ENCODE results near the gene RHOT2. TPM values are rescaled to one million over a fixed set of nuclear protein-coding genes. Genes with fewer than 3 reads are reported as not detected.

Gene RHOT2
- total RNA-seq, 1 donor from 2014 or later: 73.8 TPM

DNA sequence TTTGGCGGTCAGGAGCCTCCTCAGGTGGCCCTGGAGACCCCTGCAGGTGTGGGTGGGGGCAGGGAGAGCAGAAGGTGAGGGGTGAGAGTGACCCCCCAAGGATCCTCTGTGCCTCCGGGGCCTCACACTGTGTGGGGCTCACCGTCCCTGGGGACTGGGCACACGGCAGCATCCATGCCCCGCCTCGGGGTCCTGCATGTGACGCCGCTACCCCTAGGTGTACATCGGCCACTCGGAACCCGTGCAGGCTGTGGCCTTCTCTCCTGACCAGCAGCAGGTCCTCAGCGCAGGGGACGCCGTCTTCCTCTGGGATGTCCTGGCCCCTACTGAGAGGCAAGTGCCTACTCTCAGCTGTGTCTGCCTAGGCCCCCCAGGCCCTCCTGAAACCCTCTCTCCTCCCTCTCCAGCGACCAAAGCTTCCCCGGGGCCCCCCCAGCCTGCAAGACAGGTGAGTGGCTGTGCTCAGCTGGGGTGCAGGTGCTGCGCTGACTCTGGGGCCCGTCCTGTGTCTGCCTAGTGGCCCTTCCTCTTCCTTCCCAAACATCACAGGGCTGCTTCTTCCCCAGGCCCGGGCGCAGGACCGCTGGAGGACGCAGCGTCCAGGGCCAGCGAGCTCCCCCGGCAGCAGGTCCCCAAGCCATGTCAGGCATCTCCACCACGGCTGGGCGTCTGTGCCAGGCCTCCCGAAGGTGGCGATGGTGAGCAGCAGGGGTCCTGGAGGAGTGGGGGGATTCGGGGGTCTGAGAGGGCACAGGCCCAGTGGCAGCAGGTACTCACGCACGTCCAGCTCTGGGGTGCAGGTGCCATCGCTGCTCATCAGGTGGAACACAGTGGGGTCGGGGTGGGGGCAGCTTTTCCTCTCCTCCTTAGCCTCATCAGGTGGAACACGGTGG is 9.0 kb upstream of the RHOT2 start:
- no peak for DNase-seq (ENCODE audit: low read depth)
- TF ChIP-seq CTCF (conservative IDR thresholded peaks at IDR 0.05; ENCODE audit: low read depth, low read length): peak; percentile 20
- no peak overlapping the region for H3K4me3 ChIP-seq (ENCODE audit: low read depth, low read length)

GRCh38 chr16:659618-660017 is 8.3 kb upstream of the RHOT2 start:
- no peak for DNase-seq (ENCODE audit: low read depth)
- no peak overlapping the region for H3K4me3 ChIP-seq (ENCODE audit: low read depth, low read length)
- TF ChIP-seq CTCF (conservative IDR thresholded peaks at IDR 0.05; ENCODE audit: low read depth, low read length): no peak

DNA sequence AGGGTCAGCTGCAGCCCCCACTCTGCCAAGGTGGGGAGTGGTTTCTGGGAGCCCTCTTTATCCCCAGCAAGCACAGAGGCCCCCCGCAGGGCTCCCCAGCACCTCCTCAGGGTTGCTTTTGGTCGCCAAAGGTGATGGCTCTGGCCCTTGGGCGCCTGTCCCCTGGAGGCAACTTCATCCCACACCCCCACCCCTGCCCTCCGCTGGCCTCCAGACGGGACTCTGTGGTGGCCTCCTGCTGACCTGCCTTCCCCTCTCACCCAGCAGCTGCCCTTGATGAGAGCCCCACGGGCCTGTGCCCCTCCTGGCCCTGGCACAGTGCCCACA is 7.8 kb upstream of the RHOT2 start:
- no peak for DNase-seq (ENCODE audit: low read depth)
- TF ChIP-seq CTCF (conservative IDR thresholded peaks at IDR 0.05; ENCODE audit: low read depth, low read length): no peak
- H3K4me3 ChIP-seq (ENCODE audit: low read depth, low read length): no peak overlapping the region

- H3K4me3 ChIP-seq (ENCODE audit: low read depth, low read length): peak overlapping the region; percentile 5
- DNase-seq (ENCODE audit: low read depth): no peak
- peak; percentile 44 for TF ChIP-seq CTCF (conservative IDR thresholded peaks at IDR 0.05; ENCODE audit: low read depth, low read length)
Measured at GRCh38 chr16:660459-661183, 7.3 kb upstream of the RHOT2 start.

DNA sequence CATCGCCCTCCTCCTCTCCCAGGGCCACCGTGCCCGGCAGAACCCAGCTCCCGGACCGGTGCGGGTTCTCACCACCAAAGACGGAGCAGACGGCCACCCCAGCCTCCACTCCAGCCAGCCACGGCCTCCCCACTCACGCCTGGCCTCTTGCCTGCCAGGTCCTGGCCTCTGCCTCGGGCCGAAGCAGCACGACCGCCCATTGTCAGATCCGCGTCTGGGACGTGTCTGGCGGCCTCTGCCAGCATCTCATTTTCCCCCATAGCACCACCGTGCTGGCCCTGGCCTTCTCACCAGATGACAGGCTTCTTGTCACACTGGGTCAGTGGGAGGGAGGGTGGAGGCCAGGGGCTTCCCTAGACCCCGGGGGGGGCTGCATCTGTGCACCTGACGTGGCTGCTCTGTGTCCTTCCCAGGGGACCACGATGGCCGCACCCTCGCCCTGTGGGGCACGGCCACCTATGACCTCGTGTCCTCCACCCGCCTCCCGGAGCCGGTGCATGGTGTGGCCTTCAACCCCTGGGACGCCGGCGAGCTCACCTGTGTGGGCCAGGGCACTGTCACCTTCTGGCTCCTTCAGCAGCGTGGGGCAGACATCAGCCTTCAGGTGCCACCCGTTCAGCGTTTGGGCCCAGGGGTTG is 6.6 kb upstream of the RHOT2 start:
- DNase-seq (ENCODE audit: low read depth): no peak

GRCh38 chr16:662095-662494 is 5.8 kb upstream of the RHOT2 start:
- TF ChIP-seq CTCF (conservative IDR thresholded peaks at IDR 0.05; ENCODE audit: low read depth, low read length): no peak
- no peak for DNase-seq (ENCODE audit: low read depth)
- H3K4me3 ChIP-seq (ENCODE audit: low read depth, low read length): no peak overlapping the region

More for the DNA sequence above, 6.6 kb upstream of the RHOT2 start:
- no peak for TF ChIP-seq CTCF (conservative IDR thresholded peaks at IDR 0.05; ENCODE audit: low read depth, low read length)
- peak overlapping the region; percentile 5 for H3K4me3 ChIP-seq (ENCODE audit: low read depth, low read length)

Measured in epithelial cell of proximal tubule (primary cell).